ENCODE data around the gene RDM1.

GRCh38 chr17:35890774-35891155 is 39.8 kb downstream of the RDM1 start:
- TF ChIP-seq CTCF (IDR thresholded peaks at IDR 0.05) (no peak), POLR2A (IDR thresholded peaks at IDR 0.05) (no peak), EP300 (IDR thresholded peaks at IDR 0.05) (no peak), POLR2AphosphoS5 (IDR thresholded peaks at IDR 0.05) (no peak)

All from stomach (tissue), 4 donors.